Fibroblast of skin of right quadriceps (primary cell): ENCODE measurements around the gene SPHK1.
"Not testable (repeated sequence)": the region's sequence is repeated elsewhere in the genome, so short reads cannot be mapped to it uniquely, and the experiment has no call there.

ENCODE experiments used
- DNase-seq: peaks from one replicate; pipeline ENCODE4 v3.0.0-alpha.2; 2013

The SPHK1 gene

GRCh38 chr17:76384222-76384986 lies at the start of gene SPHK1:
TSS of gene SPHK1 (plus strand) at chr17:76384609. CDS start at chr17:76385645, 1,036 bp downstream.
- DNase-seq = peak; percentile 85

- no peak for DNase-seq
Observed at GRCh38 chr17:76335716-76336381, 48.6 kb upstream of the SPHK1 start.

GRCh38 chr17:76336756-76337412 lies 47.5 kb upstream of the SPHK1 start:
- DNase-seq = no peak

- DNase-seq = peak; percentile 50
Observed at GRCh38 chr17:76337413-76337777, 47.0 kb upstream of the SPHK1 start.

- no peak for DNase-seq
Observed at GRCh38 chr17:76341301-76341700, 43.1 kb upstream of the SPHK1 start.

DNA sequence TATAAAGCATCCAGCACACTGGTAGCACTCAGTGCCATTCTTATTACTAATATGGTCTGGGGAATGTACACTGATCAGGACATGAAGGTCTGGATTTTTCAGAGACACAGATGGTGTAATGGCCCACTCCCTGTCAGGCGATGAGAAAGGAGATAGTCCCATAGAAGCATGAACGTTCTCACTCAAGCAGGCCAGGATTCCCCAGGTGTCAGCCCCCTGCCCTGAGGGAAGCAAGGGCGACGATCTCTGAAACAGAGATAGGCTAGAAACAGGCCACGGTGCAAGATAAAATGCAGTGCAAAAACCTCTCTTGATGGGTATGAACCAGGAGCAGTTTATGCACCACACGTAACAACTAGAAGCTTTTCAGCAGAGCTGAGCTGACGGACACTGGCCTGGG lies 41.3 kb upstream of the SPHK1 start:
- DNase-seq = no peak

DNA sequence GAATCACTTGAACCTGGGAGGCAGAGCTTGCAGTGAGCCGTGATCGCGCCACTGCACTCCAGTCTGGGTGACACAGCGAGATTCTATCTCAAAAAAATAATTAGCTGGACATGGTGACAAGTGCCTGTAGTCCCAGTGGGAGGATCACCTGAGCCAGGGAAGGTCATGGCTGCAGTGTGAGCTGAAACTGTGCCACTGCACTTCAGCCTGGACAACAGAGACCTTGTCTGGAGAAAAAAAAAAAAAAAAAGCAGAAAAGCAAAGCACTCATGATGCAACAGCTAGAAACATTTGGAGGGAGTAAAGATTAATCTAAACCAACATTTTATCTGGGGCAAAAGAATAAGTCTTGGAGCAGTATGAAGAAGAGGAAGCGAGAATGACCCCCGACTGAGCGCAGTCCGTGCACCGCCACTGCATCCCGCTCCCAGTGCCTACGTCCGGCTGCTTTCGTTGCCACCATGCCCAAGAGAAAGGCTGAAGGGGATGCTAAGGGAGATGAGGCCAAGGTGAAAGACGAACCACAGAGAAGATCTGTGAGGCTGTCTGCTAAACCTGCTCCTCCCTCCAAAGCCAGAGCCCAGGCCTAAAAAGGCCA lies 38.9 kb upstream of the SPHK1 start:
- peak; percentile 36 for DNase-seq

GRCh38 chr17:76346936-76347335 lies 37.5 kb upstream of the SPHK1 start:
- DNase-seq = not testable (repeated sequence)

DNA sequence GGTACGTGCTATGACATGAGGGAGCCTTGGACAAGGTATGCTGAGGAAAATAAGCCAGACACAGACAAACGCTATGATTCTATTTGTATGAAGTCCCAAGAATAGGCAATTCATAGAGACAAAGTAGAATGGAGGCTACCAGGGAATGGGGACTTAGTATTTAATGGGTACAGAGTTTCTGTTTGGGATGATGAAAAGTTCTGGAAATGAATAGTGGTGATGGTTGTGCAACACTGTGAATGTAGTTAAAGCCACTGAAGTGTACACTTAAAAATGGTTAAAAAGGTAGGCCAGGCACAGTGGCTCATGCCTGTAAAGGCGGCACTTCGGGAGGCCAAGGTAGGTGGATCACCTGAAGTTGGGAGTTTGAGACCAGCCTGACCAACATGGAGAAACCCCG lies 33.9 kb upstream of the SPHK1 start:
- no peak for DNase-seq

DNA sequence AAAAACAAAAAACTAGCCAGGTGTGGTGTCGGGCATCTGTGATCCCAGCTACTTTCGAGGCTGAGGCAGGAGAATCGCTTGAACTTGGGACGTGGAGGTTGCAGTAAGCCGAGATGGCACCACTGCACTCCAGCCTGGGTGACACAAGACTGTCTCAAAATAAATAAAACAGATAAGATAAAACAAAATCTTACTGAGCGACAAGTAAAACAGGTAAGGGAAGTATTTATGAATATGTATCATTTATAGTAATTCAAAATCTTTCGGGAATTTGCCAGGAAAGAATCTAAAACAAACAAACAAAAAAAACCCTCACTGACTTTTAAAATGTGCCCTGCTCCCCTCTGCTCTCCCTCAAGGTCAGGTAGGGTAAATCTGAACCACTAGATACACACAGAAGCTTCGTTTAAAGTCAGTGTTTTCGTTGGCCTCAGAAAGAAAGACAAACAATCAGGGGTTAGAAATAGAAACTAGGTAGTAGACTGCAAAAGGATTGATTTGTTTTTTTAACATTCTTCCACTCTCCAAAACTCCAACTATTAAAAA lies 32.8 kb upstream of the SPHK1 start:
- DNase-seq = no peak

- no peak for DNase-seq
Observed at GRCh38 chr17:76353004-76353598, 31.3 kb upstream of the SPHK1 start.

- peak; percentile 90 for DNase-seq
Observed at GRCh38 chr17:76353599-76354316, 30.7 kb upstream of the SPHK1 start, which contains the start of gene PRPSAP1. TSS of gene PRPSAP1 (minus strand) at chr17:76353916. CDS start at chr17:76353703, 213 bp downstream.

DNA sequence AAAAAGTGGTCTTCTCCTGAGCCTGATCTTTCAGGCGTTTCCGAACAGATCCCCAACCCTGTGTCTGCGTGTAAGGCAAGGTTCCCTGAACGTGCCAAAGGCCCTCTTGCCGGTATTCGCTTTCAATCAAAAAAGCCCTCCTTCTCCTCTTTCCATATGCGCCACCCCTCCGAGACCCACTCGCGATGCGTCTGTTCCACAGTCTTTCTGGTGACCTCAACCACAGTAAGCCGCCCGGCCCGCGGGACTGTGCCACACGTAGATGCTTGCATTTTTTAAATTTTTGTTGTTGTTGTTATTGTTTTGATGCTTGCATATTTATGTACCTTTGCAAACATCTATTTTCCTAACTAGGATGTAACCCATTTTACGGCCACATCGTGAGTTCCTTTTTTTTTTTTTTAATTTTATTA lies 30.1 kb upstream of the SPHK1 start:
- no peak for DNase-seq

DNA sequence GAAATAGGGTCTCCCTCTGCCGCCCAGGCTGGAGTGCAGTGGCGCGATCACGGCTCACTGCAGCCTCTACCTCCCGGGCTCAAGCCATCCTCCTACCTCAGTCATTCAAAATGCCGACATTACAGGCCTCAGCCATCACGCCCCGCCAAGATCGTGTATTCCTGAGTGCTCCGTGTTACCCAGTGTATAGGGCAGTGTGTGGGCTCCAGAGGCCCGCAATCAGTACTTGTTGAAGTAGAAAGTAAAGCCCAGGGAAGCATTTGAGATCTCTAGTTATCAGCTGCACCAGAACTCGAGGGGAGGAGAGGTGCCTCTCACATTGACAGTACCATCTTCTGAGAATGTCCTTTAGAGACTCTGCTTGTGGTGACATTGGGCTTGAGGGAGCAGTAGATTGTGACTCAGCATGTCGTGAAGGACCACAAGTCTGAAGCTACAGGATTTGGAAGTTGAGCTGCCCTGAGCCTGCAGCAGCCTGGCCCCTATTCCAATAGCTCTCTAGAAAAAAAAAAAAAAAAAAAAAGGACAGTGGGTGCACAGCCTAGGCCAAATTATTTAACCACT lies 29.6 kb upstream of the SPHK1 start:
- DNase-seq = no peak

- no peak for DNase-seq
Observed at GRCh38 chr17:76356803-76357456, 27.5 kb upstream of the SPHK1 start.

DNA sequence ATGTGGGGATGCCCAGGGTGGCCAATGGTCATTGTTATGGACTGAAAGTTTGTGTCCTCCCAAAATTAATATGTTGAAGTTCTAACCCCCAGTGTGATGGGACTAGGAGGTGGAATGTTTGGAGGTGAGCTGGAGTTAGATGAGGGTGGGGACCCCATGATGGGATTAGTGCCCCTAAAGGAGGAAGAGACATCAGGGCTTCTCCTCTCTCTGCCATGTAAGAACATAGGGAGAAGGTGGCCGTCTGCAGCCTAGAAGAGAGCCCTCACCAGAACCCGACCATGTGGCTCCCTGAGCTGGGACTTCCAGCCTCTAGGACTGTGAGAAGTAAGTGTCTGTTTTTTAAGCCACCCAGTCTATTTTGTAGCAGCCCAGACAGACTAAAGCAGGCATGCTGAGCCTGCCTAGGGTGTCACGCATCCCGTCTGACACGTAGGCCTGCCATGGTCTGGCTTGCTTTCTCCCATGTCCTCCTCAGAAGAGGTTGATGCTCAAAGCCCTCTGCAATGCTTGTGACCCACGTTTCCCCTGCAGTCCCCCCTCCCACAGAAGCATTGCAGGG lies 26.7 kb upstream of the SPHK1 start:
- DNase-seq = no peak

- DNase-seq = no peak
Observed at GRCh38 chr17:76359375-76359774, 25.0 kb upstream of the SPHK1 start.

GRCh38 chr17:76359776-76360175 lies 24.6 kb upstream of the SPHK1 start:
- DNase-seq = not testable (repeated sequence)

GRCh38 chr17:76360461-76360860 lies 23.9 kb upstream of the SPHK1 start:
- no peak for DNase-seq

DNA sequence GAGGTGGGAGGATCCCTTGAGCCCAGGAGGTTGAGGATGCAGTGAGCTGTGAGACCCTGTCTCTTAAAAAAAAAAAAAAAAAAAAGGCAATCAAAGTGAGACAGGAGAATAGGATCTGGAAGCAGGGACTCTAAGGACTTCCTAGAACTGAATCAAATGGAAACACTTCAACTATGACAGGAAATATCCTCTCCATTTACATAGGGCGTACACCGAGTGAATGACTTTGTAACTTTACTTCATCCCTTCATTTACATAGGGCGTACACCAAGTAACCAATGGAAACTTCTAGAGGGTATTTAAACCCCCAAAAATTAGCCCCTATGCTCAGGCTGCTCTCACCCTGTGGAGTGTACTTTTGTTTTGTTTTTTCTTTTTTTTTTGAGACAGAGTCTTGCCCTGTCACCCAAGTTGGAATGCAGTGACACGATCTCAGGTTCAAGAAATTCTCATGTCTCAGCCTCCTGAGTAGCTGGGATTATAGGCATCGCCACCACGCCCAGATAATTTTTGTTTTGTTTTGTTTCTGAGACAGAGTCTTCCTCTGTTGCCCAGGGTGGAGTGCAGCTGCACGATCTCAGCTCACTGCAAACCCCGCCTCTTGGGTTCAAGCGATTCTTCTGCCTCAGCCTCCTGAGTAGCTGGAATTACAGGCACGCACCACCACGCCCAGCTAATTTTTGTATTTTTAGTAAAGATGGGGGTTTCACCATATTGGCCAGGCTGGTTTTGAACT lies 21.1 kb upstream of the SPHK1 start:
- no peak for DNase-seq
